Activated CD8-positive, alpha-beta T cell treated with anti-CD3 and anti-CD28 coated beads, Interleukin-2, amount 10 ng/mL, durations not matched to agents 7 days and 5 days (primary cell): ENCODE results near the gene RCN1. TPM values are rescaled to one million over a fixed set of nuclear protein-coding genes. Genes with fewer than 3 reads are reported as not detected.
A peak's percentile ranks its signal among the peaks of the same experiment; 100 is the strongest.
"Not testable (repeated sequence)": the region's sequence is repeated elsewhere in the genome, so short reads cannot be mapped to it uniquely, and the experiment has no call there.

Source experiments
- ATAC-seq: fragments of 150-1000 bp; cut with Tn5 transposase; one replicate; pipeline ENCODE4 v1.10.0; 2021; ENCODE audit warnings: moderate library complexity
- CTCF ChIA-PET: fragments of 350-600 bp; sonication (Branson Sonifier 250); formaldehyde crosslinking; loops from one replicate; lab custom pipeline; 2021; ENCODE audit warnings: antibody characterized with exemption; lab: Charles Lee
- POLR2A ChIA-PET: fragments of 350-600 bp; sonication (Branson Sonifier 250); formaldehyde crosslinking; loops from one replicate; lab custom pipeline; 2021; ENCODE audit warnings: antibody characterized with exemption; lab: Charles Lee
- DNase-seq: peaks from one replicate; pipeline ENCODE4 v3.0.0-alpha.2; 2020
- H3K27ac Mint-ChIP-seq: one replicate; pipeline ENCODE4 v1.8.0; 2021; ENCODE audit warnings: mild to moderate bottlenecking, mixed read lengths
- H3K27me3 Mint-ChIP-seq: one replicate; pipeline ENCODE4 v1.8.0; 2021; ENCODE audit warnings: low read depth, mixed read lengths
- H3K36me3 Mint-ChIP-seq: one replicate; pipeline ENCODE4 v1.8.0; 2021; ENCODE audit warnings: low read depth, mixed read lengths
- H3K4me1 Mint-ChIP-seq: one replicate; pipeline ENCODE4 v1.8.0; 2021; ENCODE audit warnings: low read depth, mixed read lengths
- H3K4me3 Mint-ChIP-seq: one replicate; pipeline ENCODE4 v1.8.0; 2021; ENCODE audit warnings: mild to moderate bottlenecking, mixed read lengths
- H3K9me3 Mint-ChIP-seq: one replicate; pipeline ENCODE4 v1.8.0; 2022; ENCODE audit warnings: mixed read lengths; ENCODE audit not compliant: insufficient read depth
- total RNA-seq, 2 experiments: library from RNA; stranded (reverse); gene quantifications; one replicate each; pipeline ENCODE4 v1.2.3, GENCODE V29; 2021

RCN1 gene
- total RNA-seq, 2 experiments from 2014 or later: 14.6 to 19.1 TPM

GRCh38 chr11:32119139-32119538 lies 28.3 kb downstream of the RCN1 start:
- ATAC-seq, H3K4me3 Mint-ChIP-seq, CTCF ChIA-PET, H3K27me3 Mint-ChIP-seq, DNase-seq, POLR2A ChIA-PET, H3K36me3 Mint-ChIP-seq, H3K27ac Mint-ChIP-seq: not testable (repeated sequence)
- peaks cover 19% of the 10 kb centered on the region for H3K9me3 Mint-ChIP-seq
- H3K4me1 Mint-ChIP-seq: peaks cover 21% of the 10 kb centered on the region

- peaks cover 19% of the 10 kb centered on the region for H3K9me3 Mint-ChIP-seq
- CTCF ChIA-PET: no interaction called here
- H3K27ac Mint-ChIP-seq: no peak overlapping the region
- H3K4me3 Mint-ChIP-seq: no peak overlapping the region
- POLR2A ChIA-PET: no interaction called here
- H3K36me3 Mint-ChIP-seq: peaks cover 3% of the 10 kb centered on the region
- DNase-seq (peak; percentile 37), ATAC-seq (peak; percentile 69)
- H3K4me1 Mint-ChIP-seq: peaks cover 21% of the 10 kb centered on the region
- H3K27me3 Mint-ChIP-seq: peaks cover 11% of the 10 kb centered on the region
These were observed 30.1 kb downstream of the RCN1 start for GRCh38 chr11:32121012-32121411.

GRCh38 chr11:32122200-32122599 lies 31.3 kb downstream of the RCN1 start:
- no peak for ATAC-seq
- Mint-ChIP-seq H3K4me1 (peaks cover 21% of the 10 kb centered on the region), H3K27me3 (peaks cover 14% of the 10 kb centered on the region)

GRCh38 chr11:32131321-32131720 lies 40.4 kb downstream of the RCN1 start:
- no peaks in the 10 kb centered on the region for H3K4me1 Mint-ChIP-seq
- POLR2A ChIA-PET: no interaction called here
- DNase-seq (no peak), ATAC-seq (no peak)
- H3K27ac Mint-ChIP-seq: no peak overlapping the region
- H3K9me3 Mint-ChIP-seq: no peaks in the 10 kb centered on the region
- H3K4me3 Mint-ChIP-seq: no peak overlapping the region
- H3K27me3 Mint-ChIP-seq: peaks cover 32% of the 10 kb centered on the region
- CTCF ChIA-PET: no interaction called here
- no peaks in the 10 kb centered on the region for H3K36me3 Mint-ChIP-seq

More at GRCh38 chr11:32122200-32122599, 31.3 kb downstream of the RCN1 start:
- peaks cover 19% of the 10 kb centered on the region for H3K9me3 Mint-ChIP-seq
- H3K36me3 Mint-ChIP-seq: peaks cover 3% of the 10 kb centered on the region
- ChIA-PET CTCF (no interaction called here), POLR2A (no interaction called here)
- no peak overlapping the region for H3K27ac Mint-ChIP-seq
- DNase-seq: no peak
- no peak overlapping the region for H3K4me3 Mint-ChIP-seq

GRCh38 chr11:32136657-32137056 lies 45.8 kb downstream of the RCN1 start:
- Mint-ChIP-seq H3K36me3 (no peaks in the 10 kb centered on the region), H3K4me1 (no peaks in the 10 kb centered on the region), H3K9me3 (no peaks in the 10 kb centered on the region), H3K27ac (no peak overlapping the region), H3K4me3 (no peak overlapping the region), H3K27me3 (peaks cover 7% of the 10 kb centered on the region)
- ATAC-seq: no peak
- ChIA-PET CTCF (interaction anchor here (1.9 kb wide), 1 partner anchor 39 kb away, joined by 4 read pairs; no protein-coding TSS in a partner anchor), POLR2A (no interaction called here)
- no peak for DNase-seq

- Mint-ChIP-seq H3K4me3 (no peak overlapping the region), H3K36me3 (no peaks in the 10 kb centered on the region), H3K4me1 (peaks cover 2% of the 10 kb centered on the region), H3K27me3 (peaks cover 7% of the 10 kb centered on the region), H3K9me3 (no peaks in the 10 kb centered on the region), H3K27ac (no peak overlapping the region)
- CTCF ChIA-PET: interaction anchor here (1.9 kb wide), 1 partner anchor 39 kb away, joined by 4 read pairs; no protein-coding TSS in a partner anchor
- DNase-seq (no peak), ATAC-seq (no peak)
- POLR2A ChIA-PET: no interaction called here
These were observed 46.4 kb downstream of the RCN1 start for GRCh38 chr11:32137263-32137662.

GRCh38 chr11:32137869-32138268 lies 47.0 kb downstream of the RCN1 start:
- H3K4me3 Mint-ChIP-seq: no peak overlapping the region
- ATAC-seq: no peak
- H3K36me3 Mint-ChIP-seq: no peaks in the 10 kb centered on the region
- no peaks in the 10 kb centered on the region for H3K9me3 Mint-ChIP-seq
- H3K27me3 Mint-ChIP-seq: peaks cover 7% of the 10 kb centered on the region
- POLR2A ChIA-PET: no interaction called here
- H3K27ac Mint-ChIP-seq: no peak overlapping the region
- H3K4me1 Mint-ChIP-seq: peaks cover 3% of the 10 kb centered on the region
- no peak for DNase-seq
- CTCF ChIA-PET: interaction anchor here (1.9 kb wide), 1 partner anchor 38 kb away, joined by 4 read pairs; no protein-coding TSS in a partner anchor

GRCh38 chr11:32138902-32139301 lies 48.0 kb downstream of the RCN1 start:
- Mint-ChIP-seq H3K4me3 (no peak overlapping the region), H3K36me3 (no peaks in the 10 kb centered on the region), H3K9me3 (no peaks in the 10 kb centered on the region), H3K4me1 (peaks cover 3% of the 10 kb centered on the region), H3K27me3 (peaks cover 6% of the 10 kb centered on the region), H3K27ac (no peak overlapping the region)
- DNase-seq (no peak), ATAC-seq (no peak)
- POLR2A ChIA-PET: no interaction called here
- CTCF ChIA-PET: no interaction called here

- H3K4me1 Mint-ChIP-seq: peaks cover 3% of the 10 kb centered on the region
- CTCF ChIA-PET: interaction anchor here (2.5 kb wide), 1 partner anchor 88 kb away, joined by 8 read pairs; no protein-coding TSS in a partner anchor
- H3K27me3 Mint-ChIP-seq: peaks cover 2% of the 10 kb centered on the region
- DNase-seq (no peak), ATAC-seq (no peak)
- POLR2A ChIA-PET: no interaction called here
- no peak overlapping the region for H3K4me3 Mint-ChIP-seq
- no peaks in the 10 kb centered on the region for H3K36me3 Mint-ChIP-seq
- no peak overlapping the region for H3K27ac Mint-ChIP-seq
- H3K9me3 Mint-ChIP-seq: no peaks in the 10 kb centered on the region
These were observed 49.1 kb downstream of the RCN1 start for GRCh38 chr11:32139896-32140520.

- H3K9me3 Mint-ChIP-seq: no peaks in the 10 kb centered on the region
- H3K36me3 Mint-ChIP-seq: no peaks in the 10 kb centered on the region
- ChIA-PET POLR2A (no interaction called here), CTCF (interaction anchor here (2.5 kb wide), 1 partner anchor 90 kb away, joined by 8 read pairs; no protein-coding TSS in a partner anchor)
- H3K27me3 Mint-ChIP-seq: peaks cover 2% of the 10 kb centered on the region
- ATAC-seq: no peak
- no peak overlapping the region for H3K27ac Mint-ChIP-seq
- no peak for DNase-seq
- peaks cover 3% of the 10 kb centered on the region for H3K4me1 Mint-ChIP-seq
- H3K4me3 Mint-ChIP-seq: no peak overlapping the region
These were observed 51.1 kb downstream of the RCN1 start for GRCh38 chr11:32141745-32142546.

GRCh38 chr11:32143378-32143777 lies 52.5 kb downstream of the RCN1 start:
- no peaks in the 10 kb centered on the region for H3K9me3 Mint-ChIP-seq
- ChIA-PET POLR2A (no interaction called here), CTCF (no interaction called here)
- no peaks in the 10 kb centered on the region for H3K36me3 Mint-ChIP-seq
- H3K4me3 Mint-ChIP-seq: no peak overlapping the region
- H3K4me1 Mint-ChIP-seq: peaks cover 3% of the 10 kb centered on the region
- peaks cover 2% of the 10 kb centered on the region for H3K27me3 Mint-ChIP-seq
- ATAC-seq: no peak
- H3K27ac Mint-ChIP-seq: no peak overlapping the region
- DNase-seq: no peak

- Mint-ChIP-seq H3K4me3 (no peak overlapping the region), H3K4me1 (peaks cover 3% of the 10 kb centered on the region), H3K27me3 (peaks cover 5% of the 10 kb centered on the region), H3K9me3 (no peaks in the 10 kb centered on the region), H3K36me3 (no peaks in the 10 kb centered on the region), H3K27ac (no peak overlapping the region)
- ATAC-seq (no peak), DNase-seq (no peak)
- CTCF ChIA-PET: no interaction called here
- POLR2A ChIA-PET: no interaction called here
These were observed 54.4 kb downstream of the RCN1 start for GRCh38 chr11:32145282-32145681.
